ENCODE results near the gene NFYB.

GRCh38 chr12:104115587-104115975 is 22.4 kb downstream of the NFYB start:
- no peak for TF ChIP-seq CTCF (IDR thresholded peaks at IDR 0.05)
- no peak for TF ChIP-seq POLR2A (IDR thresholded peaks at IDR 0.05)
